NCI-H510A treated with DMSO at 0.1 percent for 48 hours (cell line): Measurements from ENCODE around the gene CTSC.
"Not testable (repeated sequence)": the region's sequence is repeated elsewhere in the genome, so short reads cannot be mapped to it uniquely, and the experiment has no call there.

ENCODE experiments used
- DNase-seq: peaks from one replicate; lab custom pipeline; 2025; lab: John Stamatoyannopoulos, UW

Gene CTSC

GRCh38 chr11:88352139-88352538, 14.6 kb upstream of the CTSC start:
- no peak for DNase-seq

- DNase-seq = no peak
Observed at GRCh38 chr11:88348870-88349269, 11.3 kb upstream of the CTSC start.

DNA sequence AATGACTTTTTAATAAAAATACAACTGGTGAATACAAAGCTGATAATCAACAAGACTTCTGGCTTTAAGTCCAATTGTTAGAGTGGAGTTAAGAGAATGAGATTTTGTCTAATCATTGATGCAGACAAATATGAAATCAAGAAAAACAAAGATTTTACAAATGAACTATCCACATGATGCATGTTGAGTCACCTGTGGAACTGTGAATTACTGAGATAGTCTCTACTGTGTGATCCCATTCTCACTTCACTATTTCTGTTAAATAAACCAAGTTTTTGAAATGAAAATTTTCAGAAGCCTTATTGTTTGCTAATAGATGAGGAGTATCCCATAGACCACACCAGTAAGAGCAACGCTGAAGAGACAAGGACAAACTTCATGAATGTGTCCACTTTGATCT, 8.4 kb upstream of the CTSC start:
- DNase-seq = no peak

DNA sequence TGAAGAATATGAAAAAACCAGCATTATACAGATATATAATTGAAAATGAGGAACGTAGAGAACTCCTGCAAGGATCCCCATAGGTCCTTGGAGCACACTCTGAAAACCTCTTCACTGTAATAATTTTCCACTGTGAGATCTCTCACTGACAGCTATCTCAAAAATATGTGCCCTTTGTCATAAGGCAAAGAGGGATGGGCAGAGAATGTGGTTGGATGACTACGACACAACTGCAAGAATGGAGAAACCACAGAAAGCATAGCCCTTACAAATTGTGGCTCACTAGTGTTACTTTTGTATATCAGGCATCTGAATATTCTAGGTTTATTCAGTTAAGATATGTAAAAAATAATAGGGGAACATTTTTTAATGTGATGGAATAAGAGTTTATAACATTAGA, 7.9 kb upstream of the CTSC start:
- DNase-seq = no peak

DNA sequence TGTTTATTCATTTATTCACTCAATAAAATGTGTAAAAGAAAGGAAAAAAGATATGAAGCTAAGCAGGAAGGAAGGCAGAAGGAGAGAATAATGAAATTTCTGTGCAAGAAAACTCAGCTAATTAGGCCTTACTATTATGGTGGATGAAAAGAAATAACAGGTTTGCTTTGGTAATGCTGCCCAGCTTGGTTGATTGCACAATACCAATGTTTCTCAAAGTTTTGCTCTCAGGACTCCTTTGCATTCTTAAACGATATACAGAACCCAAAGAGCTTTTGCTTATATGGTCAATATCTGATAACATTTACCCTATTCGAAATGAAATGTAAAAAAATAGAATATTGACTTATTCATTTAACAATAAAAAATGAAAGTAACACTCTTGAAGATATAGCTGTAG, 7.3 kb upstream of the CTSC start:
- no peak for DNase-seq

GRCh38 chr11:88341522-88342251, 4.2 kb upstream of the CTSC start:
- DNase-seq = no peak

- DNase-seq = no peak
Observed at GRCh38 chr11:88340366-88340935, 2.9 kb upstream of the CTSC start.

DNA sequence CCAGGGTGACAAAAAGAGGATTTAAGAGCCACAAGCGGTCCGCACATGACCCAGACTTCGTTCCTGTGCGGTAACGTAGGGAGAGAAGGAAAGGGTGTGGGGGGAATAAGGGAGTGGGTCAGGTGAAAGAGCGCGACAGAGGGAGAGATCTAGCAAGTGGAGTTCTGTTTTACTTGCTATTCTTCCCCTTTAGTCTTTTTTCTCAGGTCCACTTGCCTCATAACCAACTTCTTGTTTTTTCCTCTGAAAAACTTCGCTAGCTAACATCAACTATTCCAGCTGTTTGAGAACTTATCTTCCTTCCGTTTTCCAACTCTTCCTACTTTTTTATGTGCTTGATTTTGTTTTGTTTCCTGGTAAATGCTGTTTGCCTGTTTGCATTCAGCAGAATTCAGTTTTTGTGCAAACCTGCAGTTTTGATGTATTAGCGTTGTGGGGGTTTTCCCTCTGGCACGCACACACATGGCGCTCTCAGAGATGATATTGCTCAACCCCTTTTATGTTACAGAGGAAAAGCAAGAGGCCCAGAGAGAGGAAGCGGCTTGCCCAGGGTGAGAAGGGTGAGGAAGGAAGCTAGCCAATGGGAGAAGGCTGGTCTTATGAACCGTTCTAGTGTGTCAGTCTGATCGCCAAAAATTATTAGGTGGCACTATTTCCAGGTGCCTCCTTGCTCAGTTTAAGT, 592 bp upstream of the CTSC start:
- peak; percentile 82 for DNase-seq

DNA sequence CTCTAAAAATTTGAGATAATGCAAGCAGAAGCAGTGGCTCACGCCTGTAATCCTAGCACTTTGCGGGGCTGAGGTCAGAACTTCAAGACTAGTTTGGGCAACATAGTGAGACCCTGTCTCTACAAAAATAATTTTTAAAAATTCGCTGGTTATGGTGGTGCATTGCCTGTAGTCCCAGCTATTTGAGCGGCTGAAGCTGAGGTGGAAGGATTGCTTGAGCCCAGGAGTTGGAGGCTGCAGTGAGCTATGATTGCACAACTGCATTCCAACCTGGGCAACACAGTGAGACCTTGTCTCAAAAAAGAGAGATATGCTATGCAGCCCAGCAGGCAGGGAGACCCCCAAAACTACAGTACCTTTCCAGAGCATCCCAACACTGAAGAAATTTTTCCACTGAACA, 2.3 kb downstream of the CTSC start:
- no peak for DNase-seq

- DNase-seq = no peak
Observed at GRCh38 chr11:88333862-88334261, 3.7 kb downstream of the CTSC start.

- no peak for DNase-seq
Observed at GRCh38 chr11:88332851-88333250, 4.7 kb downstream of the CTSC start.

- DNase-seq = no peak
Observed at GRCh38 chr11:88330826-88331428, 6.6 kb downstream of the CTSC start.

GRCh38 chr11:88329563-88330250, 7.8 kb downstream of the CTSC start:
- no peak for DNase-seq

DNA sequence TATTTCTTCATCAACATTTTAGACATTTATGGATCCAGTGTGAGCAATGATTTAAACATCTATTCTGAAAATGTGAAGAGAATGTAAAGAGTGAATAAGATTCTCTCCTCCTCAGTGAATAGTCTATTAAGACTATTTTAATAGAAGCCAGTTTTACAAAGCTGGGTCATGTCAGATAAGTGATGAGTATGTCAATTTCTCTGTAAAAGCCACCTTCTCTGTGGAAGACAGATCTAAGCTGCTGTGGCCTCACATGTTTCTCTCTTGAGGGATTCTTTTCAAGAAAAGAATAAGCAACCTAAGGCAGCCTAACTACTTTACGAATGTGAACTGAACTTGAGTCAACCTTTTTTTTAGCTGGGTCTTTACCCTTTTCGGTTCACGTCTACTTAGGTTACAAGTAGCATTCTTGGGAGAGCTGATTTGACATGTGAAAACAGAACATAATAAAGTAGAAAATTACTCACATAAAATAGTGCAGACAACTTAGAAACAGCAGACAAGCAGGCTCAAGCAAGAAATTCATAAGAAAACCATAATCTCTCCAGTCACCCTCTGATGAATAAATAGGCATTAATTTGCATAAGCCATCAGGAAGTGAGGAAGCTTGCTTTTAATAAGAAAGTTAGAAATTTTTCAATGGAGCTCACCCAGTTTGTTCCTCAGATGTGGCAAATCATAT, 9.9 kb downstream of the CTSC start:
- no peak for DNase-seq

DNA sequence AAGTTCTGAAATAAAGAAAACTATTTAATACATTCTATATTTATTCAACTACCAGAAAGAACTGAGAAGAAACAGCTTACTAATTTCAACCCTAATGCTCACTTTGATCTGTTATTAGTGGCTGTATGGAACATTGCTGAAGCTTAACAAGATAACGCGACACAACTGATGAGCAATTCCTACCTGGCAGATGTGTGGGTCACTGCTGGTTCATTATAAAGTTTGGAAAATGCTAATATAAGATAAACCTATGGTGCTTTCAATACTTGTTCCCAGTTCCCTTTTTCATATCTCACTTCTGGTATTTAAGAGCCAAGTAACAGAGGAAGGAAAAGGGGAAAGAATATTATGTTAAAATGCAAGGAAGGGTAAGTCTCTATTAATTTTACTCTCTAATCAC, 10.5 kb downstream of the CTSC start:
- no peak for DNase-seq

DNA sequence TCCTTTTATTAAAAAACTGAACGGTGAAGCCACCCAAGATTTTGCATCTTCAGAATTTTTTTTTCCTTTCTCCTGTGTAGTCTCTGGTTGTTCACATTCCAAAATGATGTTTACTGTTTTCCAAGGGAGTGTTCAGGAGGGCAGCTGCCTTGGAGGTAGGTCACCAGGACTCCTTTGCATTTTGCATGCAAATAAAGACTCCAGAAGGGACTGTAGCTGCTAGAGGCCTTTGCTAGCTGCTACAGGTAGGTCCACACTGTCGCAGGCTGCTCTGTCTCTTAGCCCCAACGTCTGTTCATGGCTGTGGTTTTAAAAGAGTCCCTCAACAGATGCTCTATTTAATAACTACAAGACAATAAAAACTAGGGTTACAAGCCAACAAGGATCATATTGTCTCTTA, 11.4 kb downstream of the CTSC start:
- DNase-seq = no peak

- DNase-seq = no peak
Observed at GRCh38 chr11:88324562-88325345, 12.8 kb downstream of the CTSC start.

- DNase-seq = not testable (repeated sequence)
Observed at GRCh38 chr11:88322881-88323280, 14.7 kb downstream of the CTSC start.

DNA sequence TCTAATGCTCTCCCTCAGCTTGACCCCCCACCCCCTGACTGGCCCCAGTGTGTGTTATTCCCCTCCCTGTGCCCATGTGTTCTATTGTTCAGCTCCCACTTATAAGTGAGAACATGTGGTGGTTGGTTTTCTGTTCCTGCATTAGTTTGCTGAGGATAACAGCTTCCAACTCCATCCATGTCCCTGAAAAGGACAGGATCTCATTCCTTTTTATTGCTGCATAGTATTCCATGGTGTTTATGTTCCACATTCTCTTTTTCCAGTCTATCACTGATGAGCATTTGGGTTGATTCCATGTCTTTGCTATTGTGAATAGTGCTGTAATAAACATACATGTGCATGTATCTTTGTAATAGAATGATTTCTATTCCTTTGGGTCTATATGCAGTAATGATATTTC, 16.1 kb downstream of the CTSC start:
- DNase-seq = not testable (repeated sequence)

- no peak for DNase-seq
Observed at GRCh38 chr11:88320149-88320559, 17.4 kb downstream of the CTSC start.

GRCh38 chr11:88318017-88318416, 19.5 kb downstream of the CTSC start:
- DNase-seq = no peak
